ENCODE data around the gene RAB40AL. TPM values are rescaled to one million over a fixed set of nuclear protein-coding genes. Genes with fewer than 3 reads are reported as not detected.

Gene RAB40AL
- total and polyA plus RNA-seq, 2 of the 8 experiments (the other 6 are each of a cell fraction or from before 2014, with no cell fraction given) = 0.27 to 0.30 TPM

DNA sequence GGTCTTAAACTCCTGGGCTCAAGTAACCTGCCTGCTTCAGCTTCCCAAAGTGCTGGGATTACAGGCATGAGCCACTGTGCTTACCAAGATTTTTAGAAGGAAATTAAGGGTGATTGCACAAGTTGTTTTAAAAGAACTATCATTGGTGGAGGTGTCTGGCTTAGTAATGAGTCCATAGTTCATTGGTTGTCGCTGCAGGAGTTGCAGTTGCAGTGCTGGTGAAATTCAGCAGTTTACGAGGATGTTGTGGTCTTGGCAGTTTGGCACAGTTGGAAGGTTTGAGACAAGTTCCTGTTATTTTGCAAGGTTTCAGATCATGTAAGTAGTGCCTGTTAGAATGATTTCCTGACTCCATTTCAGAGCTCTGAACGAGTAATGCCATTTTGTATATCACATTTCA lies 48.1 kb downstream of the RAB40AL start:
- no peak overlapping the region for H3K18ac ChIP-seq (ENCODE audit: extremely low read depth, low read length)
- H2AFZ ChIP-seq (ENCODE audit: low read length) = no peak overlapping the region
- H3K14ac ChIP-seq (ENCODE audit: insufficient read length) = no peak overlapping the region
- no peak overlapping the region for H2BK12ac ChIP-seq (ENCODE audit: low read depth, low read length)
- H2BK5ac ChIP-seq (ENCODE audit: low read depth, low read length) = no peak overlapping the region
- ChIA-PET POLR2A (ENCODE audit: partially characterized antibody) (no interaction called here), CTCF (ENCODE audit: partially characterized antibody) (interaction anchor here (1.1 kb wide), 1 partner anchor 85 kb away, joined by 3 read pairs; no protein-coding TSS in a partner anchor)
- no peaks in the 10 kb centered on the region for H3K79me1 ChIP-seq (ENCODE audit: low read depth, low read length)
- no peak overlapping the region for H3K9ac ChIP-seq (replicated peaks in 1 of 4; ENCODE audit: extremely low read depth in 1 of 4, low read depth in 3 of 4, low read length in 3 of 4)
- DNase-seq (ENCODE audit: low read depth in 1 of 2, low spot score in 2 of 2) = no peak
- H3K4me1 ChIP-seq (replicated peaks in 1 of 4; ENCODE audit: control insufficient read depth in 3 of 4, insufficient read depth in 4 of 4, low read length in 3 of 4) = no peaks in the 10 kb centered on the region
- no peak overlapping the region for H2BK20ac ChIP-seq (ENCODE audit: low read length)
- H3K27me3 ChIP-seq (replicated peaks in 1 of 4; ENCODE audit: control insufficient read depth in 3 of 4, extremely low read depth in 1 of 4, insufficient read depth in 3 of 4, low read length in 3 of 4) = no peaks in the 10 kb centered on the region
- H3K4ac ChIP-seq (replicated peaks; ENCODE audit: insufficient read length, low read depth, low read length) = no peak overlapping the region
- no peak overlapping the region for H2BK120ac ChIP-seq (replicated peaks; ENCODE audit: low read depth, low read length)
- 89% methylated on average over 3 of the region's 3 CpGs; no CpG with 5 or more reads in 1 of the 2 experiments for WGBS, 2 experiments (ENCODE audit: extremely low coverage in 1 of 2, insufficient coverage in 1 of 2, insufficient read length in 1 of 2, insufficient replicate concordance in 2 of 2, low coverage in 1 of 2, low lambda C conversion rate in 2 of 2, missing lambda C conversion rate in 1 of 2)
- no peak overlapping the region for H3K4me3 ChIP-seq (ENCODE audit: extremely low read depth in 1 of 4, insufficient read depth in 2 of 4, low read depth in 3 of 4, low read length in 4 of 4)
- H3K4me2 ChIP-seq (ENCODE audit: insufficient read depth in 1 of 2, low read depth in 2 of 2, low read length in 2 of 2) = no peak overlapping the region
- no peak for FAIRE-seq
- H3K56ac ChIP-seq (replicated peaks; ENCODE audit: insufficient read length, low read depth, low read length) = no peak overlapping the region
- H3K9me3 ChIP-seq (ENCODE audit: insufficient read depth in 2 of 2, low read depth in 1 of 2, low read length in 1 of 2) = no peaks in the 10 kb centered on the region
- H4K5ac ChIP-seq (ENCODE audit: insufficient read length, low read depth, low read length) = no peak overlapping the region
- no peaks in the 10 kb centered on the region for H3K23me2 ChIP-seq (ENCODE audit: low read depth, low read length)
- H4K8ac ChIP-seq (ENCODE audit: extremely low read depth, insufficient read depth, low read length) = no peak overlapping the region
- H3K79me2 ChIP-seq (ENCODE audit: control insufficient read depth in 1 of 2, insufficient read depth in 2 of 2, low read length in 2 of 2) = no peaks in the 10 kb centered on the region
- no peak overlapping the region for H3K27ac ChIP-seq (ENCODE audit: low read depth, low read length)
- no peaks in the 10 kb centered on the region for H4K20me1 ChIP-seq (replicated peaks in 1 of 2; ENCODE audit: control insufficient read depth in 1 of 2, insufficient read depth in 2 of 2, low read length in 2 of 2)
- no peaks in the 10 kb centered on the region for H3K36me3 ChIP-seq (ENCODE audit: control insufficient read depth in 2 of 4, insufficient read depth in 4 of 4, low read length in 3 of 4)
- H3K23ac ChIP-seq (ENCODE audit: insufficient read length) = no peak overlapping the region
- H4K91ac ChIP-seq (replicated peaks; ENCODE audit: insufficient read length, low read length) = no peak overlapping the region
- no peak overlapping the region for H2AK5ac ChIP-seq (ENCODE audit: low read depth, low read length)
- H2BK15ac ChIP-seq (ENCODE audit: low read length) = no peak overlapping the region
- TF ChIP-seq SIRT6 (IDR thresholded peaks at IDR 0.05; ENCODE audit: low read length) = no peak
- no peak for TF ChIP-seq GABPA (IDR thresholded peaks at IDR 0.05; ENCODE audit: borderline replicate concordance, insufficient read depth, low read length)
- no peak for TF ChIP-seq JUN (IDR thresholded peaks at IDR 0.05; ENCODE audit: low read depth, low read length)
- no peak for TF ChIP-seq TEAD4 (IDR thresholded peaks at IDR 0.05; ENCODE audit: low read depth, low read length)
- no peak for TF ChIP-seq HDAC2 (IDR thresholded peaks at IDR 0.05; ENCODE audit: borderline replicate concordance in 1 of 2, low read depth in 2 of 2, low read length in 2 of 2)
- TF ChIP-seq BCL11A (IDR thresholded peaks at IDR 0.05; ENCODE audit: low read depth in 2 of 2, low read length in 2 of 2) = no peak
- TF ChIP-seq SP1 (IDR thresholded peaks at IDR 0.05; ENCODE audit: low read depth, low read length) = no peak
- no peak for TF ChIP-seq SP2 (IDR thresholded peaks at IDR 0.05; ENCODE audit: low read length)
- no peak for TF ChIP-seq HDAC6 (IDR thresholded peaks at IDR 0.05; ENCODE audit: low read depth, low read length)
- no peak for TF ChIP-seq NRF1 (IDR thresholded peaks at IDR 0.05; ENCODE audit: low read depth, low read length)
- TF ChIP-seq CBX8 (IDR thresholded peaks at IDR 0.05; ENCODE audit: borderline replicate concordance, low read depth, low read length) = no peak
- no peak for TF ChIP-seq CTCF (IDR thresholded peaks at IDR 0.05; ENCODE audit: control extremely low read depth in 1 of 3, insufficient read depth in 1 of 3, low read depth in 1 of 3, low read length in 3 of 3)
- no peak for TF ChIP-seq CEBPB (IDR thresholded peaks at IDR 0.05; ENCODE audit: low read depth, low read length)

Measured in H1 (cell line).